ENCODE measurements around the gene PARD6G.
"Not testable (repeated sequence)": the region's sequence is repeated elsewhere in the genome, so short reads cannot be mapped to it uniquely, and the experiment has no call there.

The PARD6G gene

GRCh38 chr18:80247393-80247841 is at the start of gene PARD6G:
PARD6G (minus strand) TSS chr18:80247514; CDS start chr18:80247348, 166 bp downstream.
- peak in 1 of 2 donors; percentile 35 for DNase-seq (ENCODE audit: low read depth in 1 of 2, low spot score in 1 of 2)

- DNase-seq (ENCODE audit: low read depth in 1 of 2, low spot score in 1 of 2): not testable (repeated sequence)
Observed at GRCh38 chr18:80262241-80263033, 15.1 kb upstream of the PARD6G start.

GRCh38 chr18:80259610-80260009 is 12.3 kb upstream of the PARD6G start:
- no peak for DNase-seq (ENCODE audit: low read depth in 1 of 2, low spot score in 1 of 2)

- no peak for DNase-seq (ENCODE audit: low read depth in 1 of 2, low spot score in 1 of 2)
Observed at GRCh38 chr18:80258640-80259039, 11.3 kb upstream of the PARD6G start.

- peak; percentile 28 to 31 for DNase-seq (ENCODE audit: low read depth in 1 of 2, low spot score in 1 of 2)
Observed at GRCh38 chr18:80257579-80258543, 10.5 kb upstream of the PARD6G start.

- no peak for DNase-seq (ENCODE audit: low read depth in 1 of 2, low spot score in 1 of 2)
Observed at GRCh38 chr18:80254971-80255500, 7.7 kb upstream of the PARD6G start.

GRCh38 chr18:80253871-80254492 is 6.7 kb upstream of the PARD6G start:
- peak in 1 of 2 donors; percentile 21 for DNase-seq (ENCODE audit: low read depth in 1 of 2, low spot score in 1 of 2)

GRCh38 chr18:80253236-80253635 is 5.9 kb upstream of the PARD6G start:
- no peak for DNase-seq (ENCODE audit: low read depth in 1 of 2, low spot score in 1 of 2)

GRCh38 chr18:80252136-80252535 is 4.8 kb upstream of the PARD6G start:
- no peak for DNase-seq (ENCODE audit: low read depth in 1 of 2, low spot score in 1 of 2)

- no peak for DNase-seq (ENCODE audit: low read depth in 1 of 2, low spot score in 1 of 2)
Observed at GRCh38 chr18:80251700-80252099, 4.4 kb upstream of the PARD6G start.

- DNase-seq (ENCODE audit: low read depth in 1 of 2, low spot score in 1 of 2): no peak
Observed at GRCh38 chr18:80250740-80251364, 3.5 kb upstream of the PARD6G start.

- DNase-seq (ENCODE audit: low read depth in 1 of 2, low spot score in 1 of 2): no peak
Observed at GRCh38 chr18:80249217-80250093, 2.1 kb upstream of the PARD6G start.

- DNase-seq (ENCODE audit: low read depth in 1 of 2, low spot score in 1 of 2): no peak
Observed at GRCh38 chr18:80246445-80247392, 595 bp downstream of the PARD6G start.

GRCh38 chr18:80245781-80246444 is 1.4 kb downstream of the PARD6G start:
- no peak for DNase-seq (ENCODE audit: low read depth in 1 of 2, low spot score in 1 of 2)

GRCh38 chr18:80244956-80245730 is 2.2 kb downstream of the PARD6G start:
- DNase-seq (ENCODE audit: low read depth in 1 of 2, low spot score in 1 of 2): no peak

- DNase-seq (ENCODE audit: low read depth in 1 of 2, low spot score in 1 of 2): no peak
Observed at GRCh38 chr18:80244167-80244566, 3.1 kb downstream of the PARD6G start.

GRCh38 chr18:80243204-80243603 is 4.1 kb downstream of the PARD6G start:
- DNase-seq (ENCODE audit: low read depth in 1 of 2, low spot score in 1 of 2): no peak
